GM18858 (cell line): Measurements from ENCODE around the gene UCN2.
A peak's percentile ranks its signal among the peaks of the same experiment; 100 is the strongest.

Experiments used
- ATAC-seq: cut with Tn5 transposase; IDR thresholded peaks from one replicate; pipeline ENCODE4 v1.9.1; 2021; ENCODE audit not compliant: unreplicated experiment

Gene UCN2, protein sequence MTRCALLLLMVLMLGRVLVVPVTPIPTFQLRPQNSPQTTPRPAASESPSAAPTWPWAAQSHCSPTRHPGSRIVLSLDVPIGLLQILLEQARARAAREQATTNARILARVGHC

DNA sequence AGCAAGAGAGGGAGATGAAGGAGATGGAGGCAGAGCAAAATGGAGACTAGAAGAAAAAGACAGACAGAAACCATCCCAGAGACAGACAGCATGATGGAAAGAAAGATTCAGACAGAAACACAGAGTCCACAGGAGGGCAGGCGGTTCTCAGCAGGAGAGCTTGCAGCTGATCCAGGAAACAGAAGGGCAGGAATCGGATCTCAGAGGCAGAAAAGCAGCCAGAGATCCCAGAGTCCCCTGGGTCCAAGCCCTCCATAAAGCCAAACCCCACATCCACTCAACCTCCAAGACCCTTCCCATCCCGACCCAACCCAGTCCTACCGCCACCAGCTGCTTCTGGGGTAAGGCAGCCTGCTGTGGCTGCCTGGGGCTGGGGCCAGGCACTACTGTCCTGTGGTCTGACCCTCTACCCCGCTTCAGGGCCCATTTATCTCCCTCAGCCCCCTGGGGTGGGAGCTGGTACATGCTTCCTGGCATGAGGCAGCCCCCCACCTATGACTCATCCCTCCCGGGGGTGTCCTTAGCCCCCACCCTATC, at the start of gene UCN2:
UCN2 (minus strand) TSS at position 400 of the 537 bp plus-strand sequence. CDS start 657 bp downstream, outside the sequence.
- no peak for ATAC-seq

DNA sequence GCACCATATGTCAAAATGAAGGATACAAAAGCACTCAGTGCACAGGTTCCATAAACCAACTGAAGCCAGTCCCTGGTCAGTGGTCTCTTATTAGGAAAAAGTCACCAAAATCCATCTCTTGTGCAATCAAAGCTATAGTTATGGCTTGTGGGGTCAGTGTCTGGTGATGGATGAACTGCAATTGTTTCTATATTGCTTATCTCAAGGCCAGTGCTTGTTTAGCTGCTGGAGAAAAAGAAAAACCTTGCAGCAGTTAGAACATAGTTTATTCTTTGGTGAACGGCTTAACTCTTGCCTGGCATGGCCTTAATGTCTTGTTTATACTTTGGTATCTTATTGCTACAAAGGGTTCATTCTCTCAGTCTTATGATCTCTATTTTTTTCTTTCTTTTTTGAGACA, 48.7 kb upstream of the UCN2 start:
- no peak for ATAC-seq

DNA sequence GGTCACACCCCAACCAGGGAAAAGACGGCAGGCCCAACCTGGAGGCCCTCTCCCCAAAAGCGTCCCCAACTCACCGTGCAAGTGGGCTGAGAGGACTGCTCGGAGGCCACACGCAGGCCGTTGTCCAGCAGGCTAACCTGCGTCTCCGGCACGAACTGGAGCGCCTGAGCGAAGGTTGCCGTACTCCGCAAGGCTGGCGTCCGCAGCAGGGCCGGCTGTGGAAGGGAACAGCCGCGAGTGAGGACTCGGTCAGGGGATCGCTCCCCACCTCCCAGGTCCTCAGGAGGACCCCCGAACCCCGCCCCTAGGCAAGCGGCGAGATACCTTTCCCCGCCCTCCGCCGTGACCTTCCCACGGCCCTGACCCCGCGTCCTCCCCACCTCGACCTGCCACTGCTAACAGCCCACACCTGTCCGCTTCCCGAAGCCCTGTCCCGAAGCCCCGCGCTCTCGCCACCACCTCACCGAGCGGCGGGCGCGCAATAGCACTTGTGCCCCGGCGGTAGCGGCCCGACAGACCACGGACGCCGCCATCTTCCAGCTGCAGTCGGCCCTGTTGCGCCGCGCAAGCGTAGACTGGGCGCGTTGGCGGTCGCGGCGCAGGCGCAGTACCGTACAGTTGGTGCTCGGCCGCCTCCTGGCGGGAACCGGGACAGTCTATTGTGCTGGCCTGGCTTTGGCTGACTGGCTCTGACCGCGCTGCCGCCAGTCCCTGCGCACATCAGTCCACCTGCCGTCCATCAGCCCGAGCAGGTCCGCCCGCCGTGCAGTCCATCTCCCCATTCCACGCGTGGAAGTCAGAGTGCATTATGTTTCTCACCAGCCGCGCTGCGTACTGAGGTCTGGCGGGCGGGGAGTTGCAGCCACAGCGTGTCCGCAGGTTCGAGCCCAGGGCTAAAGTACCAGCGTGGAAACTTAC, 45.8 kb upstream of the UCN2 start, which contains the start of gene UQCRC1:
UQCRC1 (minus strand) TSS at position 559 of the 918 bp plus-strand sequence; CDS start at position 533, 26 bp downstream.
- peak; percentile 88 for ATAC-seq

DNA sequence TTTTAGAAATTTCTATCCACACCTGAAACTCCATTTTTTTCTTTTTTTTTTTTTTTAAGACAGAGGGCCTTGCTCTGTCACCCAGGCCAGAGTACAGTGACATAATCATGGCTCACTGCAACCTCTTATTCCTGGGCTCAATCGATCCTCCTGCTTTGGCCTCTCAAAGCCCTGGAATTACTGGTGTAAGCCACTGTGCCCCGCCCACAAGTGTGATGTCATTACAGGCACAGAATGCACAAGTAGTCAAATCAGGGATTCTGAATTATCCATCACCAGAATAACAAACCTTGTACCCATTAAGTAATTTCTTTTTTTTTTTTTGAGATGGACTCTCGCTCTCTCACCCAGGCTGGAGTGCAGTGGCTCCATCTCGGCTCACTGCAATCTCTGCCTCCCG, 43.9 kb upstream of the UCN2 start:
- ATAC-seq = no peak

DNA sequence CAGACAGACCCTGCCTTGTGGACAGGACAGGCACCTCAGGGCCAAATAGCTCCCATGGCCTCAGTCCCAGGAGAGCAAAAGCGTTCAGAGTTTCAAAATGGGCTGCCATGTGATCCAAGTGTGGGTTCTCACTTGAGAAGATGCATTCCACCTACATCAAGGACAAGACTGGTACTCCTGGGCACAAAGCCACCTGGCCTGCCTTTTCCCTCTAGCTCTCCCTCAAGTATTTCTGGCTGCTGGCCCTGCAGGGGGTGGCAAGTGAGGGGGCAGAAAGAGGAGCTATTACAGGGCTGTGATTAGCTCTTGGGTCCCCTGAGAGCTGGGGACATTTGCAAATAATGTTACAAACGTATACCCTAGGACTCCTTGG, 38.0 kb upstream of the UCN2 start:
- no peak for ATAC-seq

DNA sequence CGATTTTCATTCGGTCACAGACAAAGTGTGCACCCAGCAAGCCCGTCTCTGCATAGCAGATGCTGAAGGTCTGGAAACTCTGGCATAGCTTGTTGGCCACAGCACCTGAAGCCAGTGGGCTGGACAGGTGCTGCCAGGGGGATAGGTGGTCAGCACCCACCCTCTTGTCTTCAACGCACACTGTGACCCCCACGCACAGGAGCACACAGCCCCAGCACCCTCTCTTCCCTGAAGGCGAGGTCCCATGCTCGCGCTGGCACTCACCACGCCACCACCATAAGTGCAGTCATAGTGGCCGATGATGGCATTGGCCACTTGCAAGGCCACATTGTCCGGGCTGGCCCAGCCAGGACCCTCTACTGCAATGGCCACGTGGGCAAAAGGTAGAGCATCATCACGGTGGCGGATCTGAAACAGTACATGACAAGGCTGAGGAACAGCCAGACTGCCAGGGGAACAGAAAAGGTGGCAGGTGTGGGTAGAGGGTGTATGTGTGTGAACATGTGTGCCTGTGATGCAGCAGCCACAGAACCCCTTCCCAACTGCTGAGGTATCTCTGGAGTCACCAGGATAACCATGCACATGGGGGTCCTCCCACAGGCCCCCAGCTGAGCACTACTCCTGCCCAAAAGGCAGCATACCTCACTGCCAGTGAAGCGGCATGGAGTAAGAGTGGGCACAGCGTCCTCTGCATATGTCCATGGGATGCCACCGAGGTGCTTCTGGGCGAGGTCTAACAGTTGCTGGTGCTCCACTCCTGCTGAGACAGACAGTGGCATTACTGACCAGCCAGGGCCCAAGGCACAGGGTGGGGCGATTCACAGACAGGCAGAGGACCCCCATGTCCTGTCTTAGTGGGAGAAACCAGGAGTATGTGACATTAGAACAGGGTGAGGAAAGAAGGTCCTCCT, 37.4 kb upstream of the UCN2 start:
- no peak for ATAC-seq

DNA sequence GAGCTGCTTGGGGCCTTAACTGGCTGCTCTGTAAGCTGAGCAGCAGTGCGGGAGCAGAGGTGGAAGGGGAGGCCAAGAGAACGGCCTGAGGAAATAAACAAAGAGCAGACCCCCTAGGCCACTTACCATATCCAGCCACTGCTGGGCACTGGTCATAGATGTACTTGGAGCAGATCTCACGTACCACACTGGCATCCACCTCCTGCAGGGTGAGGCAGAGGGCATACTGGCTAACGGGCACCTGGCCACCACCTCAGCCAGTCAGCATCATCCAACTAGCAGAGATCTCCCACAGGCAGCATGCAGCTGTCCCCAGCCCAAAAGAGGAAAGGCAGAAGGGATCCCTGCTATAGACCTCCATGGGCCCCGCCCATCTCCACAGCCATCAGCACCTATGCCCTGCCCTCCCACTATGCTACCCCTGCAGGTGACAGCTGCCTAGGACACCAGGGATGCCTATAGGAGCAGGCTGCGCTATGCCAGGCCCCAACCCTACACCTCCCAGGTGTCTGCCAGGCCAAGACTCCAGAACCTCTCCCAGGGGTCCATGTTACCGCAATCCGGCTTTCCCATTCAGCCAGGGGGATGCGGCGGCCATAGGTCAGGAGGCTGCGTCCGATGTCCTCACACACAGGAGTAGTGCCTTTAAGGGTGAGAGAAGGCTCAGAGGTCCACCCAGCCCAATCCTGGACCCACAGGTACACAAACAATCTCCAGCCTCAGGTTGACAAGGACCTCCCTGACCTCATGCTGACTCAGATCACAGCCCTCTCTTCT, 36.1 kb upstream of the UCN2 start:
- no peak for ATAC-seq

DNA sequence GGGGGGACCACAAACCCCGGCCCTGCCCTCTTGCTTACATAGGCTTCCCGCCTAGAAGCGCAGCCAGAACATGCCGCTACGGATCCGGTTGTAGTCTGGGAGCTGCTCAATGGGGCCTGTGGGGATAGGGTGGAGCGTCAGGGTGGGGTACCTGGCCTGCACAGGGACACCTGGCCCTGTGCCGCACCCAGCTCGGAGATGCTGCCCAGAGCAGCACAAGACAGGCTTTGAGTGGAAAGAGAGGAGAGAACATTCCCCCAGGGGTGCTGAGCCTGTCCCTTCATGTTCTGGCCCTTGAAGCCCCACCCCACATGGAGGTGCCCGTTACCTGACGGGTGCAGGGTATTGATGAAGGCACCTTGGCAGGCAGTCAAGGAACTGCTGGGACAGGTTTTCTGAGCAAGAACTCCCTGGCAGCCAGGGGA, 35.5 kb upstream of the UCN2 start:
- ATAC-seq = no peak

DNA sequence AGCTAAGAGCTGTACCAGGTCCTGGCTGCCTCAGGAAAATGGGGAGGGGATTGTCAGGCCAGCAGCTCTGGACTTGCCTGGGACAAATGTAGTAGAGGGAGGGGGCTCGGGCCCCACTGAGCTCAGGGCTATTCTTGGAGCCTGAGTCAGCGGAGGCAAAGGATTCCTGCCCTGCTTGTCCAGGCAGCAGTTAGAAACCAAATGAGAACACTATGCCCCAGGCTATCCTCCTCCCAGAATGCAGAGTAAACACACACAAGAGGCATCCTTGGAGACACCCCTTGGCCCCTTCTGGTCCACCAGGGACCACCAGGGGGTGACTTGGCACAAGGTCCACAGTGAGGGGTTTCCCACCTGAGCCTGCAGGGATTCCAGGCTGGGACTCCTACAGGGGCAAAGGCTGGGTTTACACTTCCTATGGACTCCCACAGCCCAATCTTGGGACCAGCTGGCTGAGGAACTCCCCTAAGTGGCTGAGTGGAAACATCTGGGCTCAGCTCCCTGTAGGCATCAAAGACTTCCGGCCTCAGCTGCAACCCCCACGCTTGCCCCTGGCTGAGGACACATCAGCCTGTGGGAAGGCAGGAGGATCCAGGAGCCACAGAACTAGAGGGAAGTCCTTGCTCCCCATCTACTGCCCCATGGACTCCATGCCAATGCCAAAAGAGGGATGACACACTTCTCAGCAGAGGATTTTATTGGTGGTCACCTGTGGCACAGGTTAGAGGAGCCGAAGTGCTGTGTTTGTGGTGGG, 34.9 kb upstream of the UCN2 start:
- no peak for ATAC-seq

DNA sequence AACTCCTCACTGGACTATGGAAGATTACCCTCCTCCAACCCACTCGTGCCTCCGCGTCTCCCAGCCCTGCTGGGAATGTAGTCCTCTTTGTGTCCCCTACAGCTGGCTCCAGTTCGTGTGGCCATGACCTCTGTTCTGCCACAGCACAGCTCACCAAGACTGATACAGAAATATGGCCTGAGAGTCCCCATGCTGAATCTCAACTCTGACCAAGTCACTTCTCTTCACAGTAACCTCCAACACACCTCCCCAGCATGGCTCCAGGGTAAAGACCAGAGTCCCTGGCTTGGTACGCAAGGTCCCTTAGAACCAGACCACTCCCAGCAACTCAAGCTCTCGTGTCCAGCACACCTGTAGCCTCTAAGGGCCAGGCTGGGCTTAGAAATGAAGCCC, 33.8 kb upstream of the UCN2 start:
- no peak for ATAC-seq

DNA sequence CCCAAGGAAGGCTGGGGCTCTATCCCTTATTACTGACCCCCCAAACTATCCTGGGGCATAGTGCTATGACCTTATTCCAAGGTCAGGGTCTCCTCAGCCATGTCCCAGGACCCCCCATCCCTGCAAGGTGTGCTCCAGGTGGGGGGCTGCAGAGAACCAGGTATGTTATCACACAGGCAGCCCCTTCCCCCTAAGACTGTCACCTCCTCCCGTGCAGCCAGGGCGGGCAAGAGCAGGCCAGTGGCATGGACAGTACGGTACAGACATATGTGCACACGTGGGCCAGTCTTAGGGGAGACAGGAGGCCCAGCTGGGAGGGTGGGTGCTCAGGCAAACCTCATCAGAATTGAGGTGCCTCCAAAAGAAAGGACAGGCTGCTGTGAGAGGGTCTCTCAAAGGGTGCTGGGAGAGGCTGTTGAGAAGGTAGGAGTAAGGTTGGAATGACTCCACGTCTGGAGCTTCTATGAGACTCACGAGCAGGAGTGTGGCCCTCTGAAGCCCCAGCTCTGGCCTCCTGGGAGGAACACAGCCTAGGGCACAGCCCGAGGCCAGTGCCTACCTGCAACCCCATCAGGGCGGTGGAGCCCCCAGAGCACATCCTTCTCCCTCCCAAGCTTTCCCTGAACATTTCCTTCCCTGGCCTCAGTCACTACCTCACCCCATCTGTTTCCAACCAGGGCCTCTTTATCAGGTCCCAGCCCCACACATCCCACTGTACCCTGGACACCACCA, 33.3 kb upstream of the UCN2 start:
- ATAC-seq = no peak

DNA sequence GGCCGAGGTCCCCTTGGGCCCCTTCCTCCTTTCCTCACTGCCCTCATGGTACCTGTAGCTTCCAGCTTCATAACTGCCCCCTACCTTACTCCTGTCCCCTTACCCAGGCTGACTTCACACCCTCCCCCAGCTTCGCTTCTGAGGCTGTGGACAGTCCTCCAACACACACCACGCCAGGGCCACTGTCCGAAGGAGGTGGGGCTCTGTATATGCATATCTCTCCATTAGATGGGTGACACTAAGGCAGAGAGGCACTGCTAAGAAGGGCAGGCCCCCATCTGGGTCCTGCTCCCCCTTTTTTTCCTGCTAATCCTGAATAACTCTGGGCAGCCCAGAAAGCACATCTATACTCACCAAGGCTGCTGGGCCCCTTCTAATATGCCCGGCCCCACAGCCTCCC, 32.6 kb upstream of the UCN2 start:
- ATAC-seq = no peak

DNA sequence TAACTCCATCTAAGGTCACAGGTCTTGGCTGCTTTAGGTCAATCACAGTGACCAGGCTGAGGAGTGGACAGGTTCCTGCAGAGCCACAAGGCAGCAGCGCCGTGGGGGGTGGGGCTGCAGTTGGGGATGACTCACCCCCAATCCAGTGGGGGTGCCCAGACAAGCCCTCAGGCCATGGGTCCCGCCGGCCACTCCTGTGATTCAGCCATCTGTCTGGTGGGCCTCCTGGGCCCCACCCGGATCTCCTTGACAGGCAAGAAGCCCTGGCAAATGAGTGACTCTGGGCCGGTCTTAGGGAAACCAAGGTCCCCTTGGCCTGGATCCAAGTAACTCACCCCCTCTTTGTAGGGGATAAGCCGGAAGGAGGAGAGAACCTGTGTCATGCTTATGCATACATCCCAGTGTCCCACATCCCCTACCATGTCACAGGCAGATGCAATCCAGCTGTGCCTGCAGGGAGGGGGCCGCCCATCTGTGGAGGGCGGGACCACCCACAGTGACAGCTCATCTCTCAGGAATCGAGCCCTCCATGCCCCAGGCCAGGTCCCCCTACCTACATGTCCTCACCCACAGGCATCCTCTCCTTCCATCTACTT, 32.0 kb upstream of the UCN2 start:
- no peak for ATAC-seq

DNA sequence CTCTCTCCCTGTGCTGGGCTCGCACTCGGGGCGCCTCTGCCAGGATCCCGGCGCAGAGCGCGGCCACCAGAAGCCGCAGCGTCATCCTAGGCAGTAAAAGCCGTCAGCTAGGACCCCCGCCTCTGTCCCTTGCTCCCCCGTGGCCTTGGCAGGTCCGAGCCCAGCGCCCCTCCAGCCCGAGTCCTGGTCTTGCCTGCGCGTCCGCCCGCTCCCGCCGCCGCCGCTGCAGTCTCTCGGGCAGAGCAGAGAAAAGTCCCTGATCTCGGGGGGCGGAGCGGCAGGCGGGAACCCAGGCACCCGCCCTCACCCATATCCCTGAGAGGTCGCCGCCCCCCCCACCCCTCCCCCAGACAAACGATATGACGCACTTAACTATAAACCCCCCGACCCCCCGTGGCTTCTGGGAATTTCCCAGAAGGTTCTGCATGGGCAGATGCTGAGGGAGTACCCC, 31.5 kb upstream of the UCN2 start, which contains the start of gene COL7A1:
COL7A1 (minus strand) TSS at position 255 of the 451 bp plus-strand sequence; CDS start at position 85, 170 bp downstream.
- ATAC-seq = no peak

DNA sequence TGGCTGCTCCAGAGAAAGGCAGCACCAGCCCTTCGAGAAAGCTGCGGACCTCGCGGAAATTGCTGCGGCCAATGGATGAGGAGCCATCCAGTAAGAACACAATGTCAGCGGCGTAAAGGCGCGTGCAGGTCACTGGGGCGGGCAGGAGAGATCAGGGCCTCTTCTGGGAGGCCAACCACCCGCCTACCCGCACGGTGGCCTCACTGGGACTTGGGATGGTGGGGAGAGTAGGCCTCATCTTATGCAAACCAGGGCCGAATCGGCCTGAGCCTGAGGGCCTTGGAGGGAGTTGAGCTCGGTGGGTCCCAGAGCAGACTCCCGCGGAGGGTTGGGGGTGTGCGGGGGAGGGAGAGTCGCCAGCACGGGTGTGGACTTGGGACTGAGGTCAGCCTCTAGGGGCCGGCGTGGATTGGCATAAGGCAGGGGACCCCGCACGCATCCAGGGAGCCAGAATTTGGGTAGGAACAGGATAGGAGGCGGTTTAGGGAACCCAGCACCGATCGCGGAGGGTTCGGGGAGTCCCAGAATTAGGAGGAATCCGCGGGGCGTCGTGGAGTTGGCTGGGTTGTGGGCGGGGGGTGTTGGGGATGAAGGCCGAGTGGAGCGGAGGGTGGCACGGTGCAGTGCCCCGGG, 31.0 kb upstream of the UCN2 start:
- no peak for ATAC-seq

DNA sequence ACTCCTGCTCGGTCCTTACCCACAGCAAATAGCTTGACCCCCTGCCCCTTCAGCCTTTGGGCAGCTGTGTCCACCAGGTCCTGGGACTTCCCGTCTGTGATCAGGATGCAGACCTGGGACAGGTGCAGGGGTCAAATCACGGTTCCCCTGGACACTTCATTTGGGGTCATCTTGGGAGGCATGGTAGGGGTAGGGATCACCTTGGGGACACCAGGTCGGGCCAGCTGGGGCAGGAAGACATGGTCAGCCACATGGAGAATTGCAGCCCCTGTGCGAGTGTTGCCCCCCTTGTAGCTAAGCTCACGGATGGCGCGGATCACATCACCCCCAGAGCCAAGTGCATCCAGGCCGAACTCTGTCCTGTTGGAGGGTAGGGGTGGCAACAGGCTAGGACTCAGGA, 29.8 kb upstream of the UCN2 start:
- ATAC-seq = no peak

DNA sequence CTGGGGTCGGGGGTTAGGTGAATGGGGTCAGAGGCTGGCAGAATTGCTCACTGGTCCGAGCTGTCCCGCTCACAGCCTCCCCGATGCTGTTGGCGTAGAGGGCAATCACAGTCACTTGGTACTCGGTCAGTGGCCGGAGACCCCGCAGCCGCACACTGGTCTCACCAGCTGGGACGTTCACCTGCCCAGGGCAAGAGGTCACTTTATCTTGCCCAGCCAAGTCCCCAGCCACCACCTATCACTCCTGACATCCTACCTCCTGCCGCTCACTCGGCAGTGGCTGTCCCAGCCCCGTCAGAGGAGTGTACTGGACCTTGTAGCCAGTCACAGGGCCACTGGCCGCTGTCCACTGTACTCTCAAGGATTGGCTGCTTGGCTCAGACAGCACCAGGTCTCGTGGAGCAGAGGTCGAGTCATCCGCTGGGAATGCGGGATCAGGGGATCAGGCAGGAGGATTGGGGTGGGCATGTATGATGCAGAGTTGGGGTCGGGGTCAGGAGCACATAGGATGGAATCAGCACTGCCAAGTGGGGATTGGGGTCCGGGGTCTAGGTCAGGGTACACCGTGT, 29.0 kb upstream of the UCN2 start:
- ATAC-seq = no peak
